NK-92 (cell line): ENCODE data around the gene WASHC4.
"Not testable (repeated sequence)": the region's sequence is repeated elsewhere in the genome, so short reads cannot be mapped to it uniquely, and the experiment has no call there.

ENCODE experiments used
- DNase-seq: peaks from one replicate; lab custom pipeline; 2025; ENCODE audit not compliant: unreplicated experiment; lab: John Stamatoyannopoulos, UW

Gene WASHC4

GRCh38 chr12:105162174-105162573, 54.6 kb downstream of the WASHC4 start:
- no peak for DNase-seq

- no peak for DNase-seq
Observed at GRCh38 chr12:105164068-105164467, 56.5 kb downstream of the WASHC4 start.

GRCh38 chr12:105166736-105167135, 59.2 kb downstream of the WASHC4 start:
- no peak for DNase-seq

GRCh38 chr12:105167346-105167745, 59.8 kb downstream of the WASHC4 start:
- DNase-seq, result no peak

DNA sequence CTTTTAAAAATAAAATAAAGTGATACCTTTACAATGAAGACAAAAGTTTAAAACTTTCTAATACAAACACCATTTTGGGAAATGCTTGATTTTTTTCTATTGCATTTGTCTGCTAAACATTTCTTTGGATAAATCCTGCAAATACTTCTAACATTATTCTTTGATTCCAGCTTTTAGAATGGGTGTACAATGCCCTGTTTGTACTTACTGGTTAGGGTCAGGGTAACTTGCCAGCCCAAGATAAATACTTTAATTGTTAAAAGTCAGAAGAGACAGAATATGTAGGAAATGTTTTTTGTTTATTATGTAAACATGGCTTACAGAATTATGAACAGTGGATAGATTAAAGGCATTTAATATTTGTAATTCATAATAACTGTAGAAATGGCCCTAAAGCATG, 60.5 kb downstream of the WASHC4 start:
- DNase-seq, result no peak

GRCh38 chr12:105170139-105170538, 62.6 kb downstream of the WASHC4 start:
- DNase-seq, result no peak

DNA sequence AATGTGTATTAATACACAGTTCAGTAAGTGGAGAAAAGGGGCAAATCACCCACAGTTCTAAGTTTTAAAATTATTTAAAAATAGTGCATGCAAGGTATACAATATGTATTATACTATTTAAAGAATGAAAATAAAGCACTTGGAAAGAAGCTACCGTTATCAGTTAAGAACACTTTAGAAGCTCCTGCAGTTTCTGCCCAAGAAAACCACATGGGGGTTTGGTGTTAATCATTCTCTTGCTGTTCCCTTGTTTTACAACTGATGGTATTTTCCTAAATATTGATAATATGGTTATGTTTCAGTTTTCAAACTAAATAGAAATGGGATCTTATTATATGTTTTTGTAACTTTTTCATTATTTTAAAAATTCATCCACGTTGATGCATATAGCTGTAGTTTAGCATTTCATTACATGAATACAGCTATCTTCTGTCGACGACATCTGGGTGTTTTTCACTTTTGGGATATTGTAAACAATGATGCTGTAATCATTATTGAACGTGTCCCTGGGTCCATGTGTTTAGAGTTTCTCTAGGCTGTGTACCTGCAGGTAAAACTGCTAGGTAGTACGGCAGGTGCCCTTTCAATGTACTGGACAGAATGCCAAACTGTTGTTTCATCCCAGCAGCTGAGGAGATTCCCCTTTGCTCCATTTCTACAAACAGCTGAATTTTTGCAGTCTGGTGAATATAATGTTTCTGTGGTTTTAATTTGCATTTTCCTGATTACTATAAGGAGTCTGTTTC, 64.3 kb downstream of the WASHC4 start:
- DNase-seq, result no peak

DNA sequence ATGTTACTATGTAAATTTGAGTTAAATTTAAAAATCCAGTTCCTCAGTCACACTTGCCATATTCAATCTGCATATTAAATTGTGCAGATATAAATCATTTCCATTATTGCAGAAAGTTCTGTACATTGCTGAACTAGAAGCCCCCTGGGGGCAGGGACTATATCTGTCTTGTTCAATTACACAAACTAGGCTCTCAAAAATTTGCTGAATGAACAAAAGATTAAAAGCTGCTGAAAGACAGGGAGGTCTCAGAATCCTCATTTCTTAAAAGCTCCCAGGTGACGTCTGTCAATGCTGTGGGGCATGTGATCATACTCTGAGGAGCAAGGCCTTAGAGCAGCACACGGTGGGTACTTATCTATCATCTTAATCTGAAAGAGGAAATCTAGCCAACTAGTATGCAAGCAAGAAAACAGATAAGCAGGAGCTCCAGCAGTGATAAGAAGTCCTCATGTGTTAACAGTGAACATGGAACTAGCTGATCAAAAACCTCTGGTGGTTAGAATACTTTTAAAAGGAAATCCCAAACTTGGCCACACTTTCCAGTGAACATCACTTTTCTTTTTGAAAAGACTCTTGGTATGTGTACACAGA, 68.0 kb downstream of the WASHC4 start:
- DNase-seq, result no peak

- no peak for DNase-seq
Observed at GRCh38 chr12:105177208-105177607, 69.7 kb downstream of the WASHC4 start.

GRCh38 chr12:105179114-105179513, 71.6 kb downstream of the WASHC4 start:
- not testable (repeated sequence) for DNase-seq

GRCh38 chr12:105183406-105183805, 75.9 kb downstream of the WASHC4 start:
- not testable (repeated sequence) for DNase-seq

DNA sequence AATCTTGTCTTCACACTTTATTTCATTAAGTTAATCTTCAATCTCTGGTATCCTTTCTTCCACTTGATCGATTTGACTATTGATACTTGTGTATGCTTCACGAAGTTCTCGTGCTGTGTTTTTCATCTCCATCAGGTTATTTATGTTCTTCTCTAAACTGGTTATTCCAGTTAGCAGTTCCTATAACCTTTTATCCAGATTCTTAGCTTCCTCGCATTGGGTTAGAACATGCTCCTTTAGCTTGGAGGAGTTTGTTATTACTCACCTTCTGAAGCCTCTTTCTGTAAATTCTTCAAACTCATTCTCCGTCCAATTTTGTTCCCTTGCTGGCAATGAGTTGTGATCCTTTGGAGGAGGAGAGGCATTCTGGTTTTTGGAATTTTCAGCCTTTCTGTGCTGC, 76.4 kb downstream of the WASHC4 start:
- not testable (repeated sequence) for DNase-seq

DNA sequence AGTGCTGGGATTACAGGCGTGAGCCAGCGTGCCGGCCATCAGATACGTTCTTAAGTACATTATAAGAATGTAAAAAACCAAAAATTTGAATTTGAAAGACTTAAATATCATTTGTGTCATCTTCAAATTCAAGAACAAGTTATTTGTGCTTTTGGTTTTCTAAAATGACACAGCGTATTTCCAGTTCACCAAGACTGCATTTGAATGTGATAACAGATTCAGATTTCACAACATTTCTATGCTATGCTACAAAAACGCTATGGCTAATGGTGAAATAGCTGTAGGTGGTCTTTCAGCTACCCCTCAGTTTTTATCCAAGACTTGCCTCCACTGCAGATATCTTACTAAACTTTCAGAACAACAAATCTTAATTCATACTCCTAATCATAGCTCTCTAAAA, 81.8 kb downstream of the WASHC4 start:
- no peak for DNase-seq

GRCh38 chr12:105190530-105190929, 83.0 kb downstream of the WASHC4 start:
- DNase-seq, result no peak

DNA sequence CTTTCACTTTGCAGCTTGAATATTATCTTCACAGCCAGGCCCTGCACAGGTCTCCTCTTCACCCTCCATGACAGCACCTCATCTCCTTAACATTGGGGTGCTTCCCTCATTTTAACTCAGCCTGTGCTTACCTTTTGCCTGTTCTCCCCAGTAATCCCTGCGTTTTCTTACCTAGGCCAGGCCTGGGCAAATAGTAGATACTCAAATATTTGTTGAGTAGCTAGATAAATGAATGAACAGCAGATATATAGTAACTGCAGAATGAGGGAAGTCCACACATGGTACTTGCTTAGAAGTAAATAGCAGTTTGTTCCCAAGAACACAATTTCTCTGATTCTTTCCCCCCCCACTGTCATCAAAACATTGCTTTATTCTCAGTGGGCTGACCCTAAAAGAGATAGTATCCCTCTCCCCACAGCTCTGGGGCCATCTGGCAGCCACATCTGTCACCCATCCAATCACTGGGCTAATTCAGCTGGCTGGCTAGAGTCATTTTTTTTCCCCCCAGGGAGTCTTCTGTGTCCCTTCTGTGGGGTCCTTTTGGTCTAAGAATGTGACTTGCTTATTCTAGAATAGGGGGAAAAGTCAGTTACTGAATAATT, 85.2 kb downstream of the WASHC4 start:
- no peak for DNase-seq

DNA sequence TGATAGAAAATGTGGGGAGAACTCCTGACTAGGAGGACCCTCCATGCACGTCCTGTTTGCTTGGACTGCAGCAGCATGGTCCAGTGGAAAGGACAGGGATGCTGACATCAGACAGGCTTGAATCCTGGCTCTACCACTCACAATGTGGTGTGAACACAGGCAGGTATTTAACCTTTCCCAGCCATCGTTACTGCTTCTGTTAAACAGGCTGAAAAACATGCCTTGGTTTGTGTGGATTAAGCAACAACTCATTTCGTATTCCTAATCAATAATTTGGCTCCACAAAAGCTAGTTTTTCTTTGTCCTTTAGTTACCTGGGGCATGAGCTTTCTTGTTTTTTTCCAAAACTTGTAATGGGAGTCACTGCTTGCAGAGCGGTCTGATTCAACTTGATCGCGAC, 87.4 kb downstream of the WASHC4 start:
- no peak for DNase-seq

DNA sequence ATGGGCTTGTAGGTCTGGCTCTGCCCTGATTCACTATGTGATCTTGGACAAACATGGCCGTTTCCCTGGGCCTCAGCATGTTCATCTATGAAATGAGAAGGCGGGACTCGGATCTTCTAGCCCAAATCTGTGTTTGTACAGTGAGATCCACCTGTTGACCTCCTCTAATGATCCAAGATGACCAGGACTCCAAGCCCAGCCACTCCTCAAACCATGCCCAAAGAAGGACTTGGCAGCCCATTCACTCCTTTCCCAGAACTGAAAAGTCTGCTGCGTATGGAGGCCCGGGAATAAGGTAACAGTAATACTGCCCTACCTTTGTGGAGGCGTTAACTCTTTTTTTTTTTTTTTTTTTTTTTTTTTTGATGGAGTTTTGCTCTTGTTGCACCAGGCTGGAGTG, 88.6 kb downstream of the WASHC4 start:
- no peak for DNase-seq

GRCh38 chr12:105198961-105199360, 91.4 kb downstream of the WASHC4 start:
- no peak for DNase-seq

- DNase-seq, result no peak
Observed at GRCh38 chr12:105200385-105200784, 92.9 kb downstream of the WASHC4 start.

DNA sequence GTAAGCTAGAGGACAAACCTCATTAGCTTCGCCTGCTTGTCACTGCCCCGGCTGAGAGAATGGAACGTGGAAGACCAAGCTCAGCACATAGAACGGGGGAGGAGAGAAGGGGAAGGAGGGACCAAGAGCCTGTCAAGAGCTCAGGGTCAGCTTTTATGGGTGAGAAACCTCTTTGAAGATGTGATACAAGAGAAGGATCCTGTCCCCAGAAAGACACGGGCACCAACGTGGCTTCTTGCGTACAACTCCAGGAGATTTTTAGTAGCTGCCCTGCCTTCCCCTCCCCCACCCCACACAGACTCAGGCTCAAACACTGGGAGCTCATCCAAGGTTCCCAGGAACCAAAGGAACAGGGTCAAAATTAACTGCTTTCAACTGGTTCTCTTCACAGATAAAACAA, 93.8 kb downstream of the WASHC4 start:
- no peak for DNase-seq

DNA sequence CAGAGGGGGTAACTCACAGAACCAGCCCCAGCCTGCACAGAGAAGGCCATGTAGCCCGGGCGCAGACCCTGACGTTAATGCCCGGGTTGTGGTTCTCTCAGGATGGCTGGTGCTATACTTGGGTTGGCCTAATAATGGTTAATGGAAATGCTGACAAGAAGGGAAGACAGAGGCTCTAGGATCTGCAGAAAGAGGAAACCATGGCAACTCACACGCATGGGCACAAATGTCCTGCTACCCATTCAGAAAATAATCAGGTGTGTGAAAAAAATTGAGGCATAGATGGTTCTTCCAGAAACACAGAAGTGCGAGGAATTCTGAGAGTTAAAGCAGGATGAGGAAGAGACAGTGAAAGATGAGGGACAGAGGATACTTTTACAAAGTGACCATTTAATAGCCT, 94.7 kb downstream of the WASHC4 start:
- DNase-seq, result no peak

GRCh38 chr12:105204127-105204526, 96.6 kb downstream of the WASHC4 start:
- no peak for DNase-seq
